ENCODE results near the gene COL12A1. TPM values are rescaled to one million over a fixed set of nuclear protein-coding genes. Genes with fewer than 3 reads are reported as not detected.

COL12A1 gene
- total RNA-seq, 3 donors from 2014 or later (not counting 1 experiment from before 2014, with no cell fraction given) = 0.25 TPM; not detected in 2

DNA sequence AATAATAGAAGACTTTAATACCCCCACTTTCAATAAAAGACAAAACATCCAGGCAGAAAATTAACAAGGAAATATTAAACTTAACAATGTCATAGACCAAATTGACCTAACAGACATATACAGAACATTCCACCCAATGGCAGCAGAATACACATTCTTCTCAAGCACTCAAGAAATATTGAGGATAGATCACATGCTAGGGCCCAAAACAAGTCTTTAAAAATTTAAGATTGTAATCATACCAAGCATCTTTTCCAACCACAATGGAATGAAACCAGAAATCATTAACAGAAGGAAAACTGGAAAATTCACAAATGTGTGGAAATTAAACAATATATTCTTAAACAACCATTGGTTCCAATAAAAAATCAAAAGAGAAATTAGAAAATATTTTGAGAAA is 161.0 kb downstream of the COL12A1 start:
- no peak overlapping the region for H3K4me3 ChIP-seq (ENCODE audit: low read length)
- TF ChIP-seq, protein P1, sequence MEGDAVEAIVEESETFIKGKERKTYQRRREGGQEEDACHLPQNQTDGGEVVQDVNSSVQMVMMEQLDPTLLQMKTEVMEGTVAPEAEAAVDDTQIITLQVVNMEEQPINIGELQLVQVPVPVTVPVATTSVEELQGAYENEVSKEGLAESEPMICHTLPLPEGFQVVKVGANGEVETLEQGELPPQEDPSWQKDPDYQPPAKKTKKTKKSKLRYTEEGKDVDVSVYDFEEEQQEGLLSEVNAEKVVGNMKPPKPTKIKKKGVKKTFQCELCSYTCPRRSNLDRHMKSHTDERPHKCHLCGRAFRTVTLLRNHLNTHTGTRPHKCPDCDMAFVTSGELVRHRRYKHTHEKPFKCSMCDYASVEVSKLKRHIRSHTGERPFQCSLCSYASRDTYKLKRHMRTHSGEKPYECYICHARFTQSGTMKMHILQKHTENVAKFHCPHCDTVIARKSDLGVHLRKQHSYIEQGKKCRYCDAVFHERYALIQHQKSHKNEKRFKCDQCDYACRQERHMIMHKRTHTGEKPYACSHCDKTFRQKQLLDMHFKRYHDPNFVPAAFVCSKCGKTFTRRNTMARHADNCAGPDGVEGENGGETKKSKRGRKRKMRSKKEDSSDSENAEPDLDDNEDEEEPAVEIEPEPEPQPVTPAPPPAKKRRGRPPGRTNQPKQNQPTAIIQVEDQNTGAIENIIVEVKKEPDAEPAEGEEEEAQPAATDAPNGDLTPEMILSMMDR (IDR thresholded peaks at IDR 0.05) = no peak
- H3K36me3 ChIP-seq (ENCODE audit: control insufficient read depth, insufficient read depth, low read length) = no peaks in the 10 kb centered on the region
- Mint-ChIP-seq H3K4me3 (no peak overlapping the region), H3K36me3 (peaks cover 22% of the 10 kb centered on the region), H3K9me3 (peaks cover 18 to 20% of the 10 kb centered on the region in 2 donors), H3K4me1 (no peaks in the 10 kb centered on the region), H3K27me3 (ENCODE audit: low read depth in 2 of 2) (no peaks in the 10 kb centered on the region), H3K27ac (no peak overlapping the region)
- H3K9me3 ChIP-seq (ENCODE audit: control insufficient read depth, insufficient read depth, low read length) = no peaks in the 10 kb centered on the region
- DNase-seq (no peak), ATAC-seq (no peak)
- no peaks in the 10 kb centered on the region for H3K27me3 ChIP-seq (ENCODE audit: control insufficient read depth, insufficient read depth, low read length)
- H3K27ac ChIP-seq (ENCODE audit: low read length) = no peak overlapping the region
- intact Hi-C loops (cut with micrococcal nuclease) = no loop called here
- no peaks in the 10 kb centered on the region for H3K4me1 ChIP-seq (ENCODE audit: control insufficient read depth, insufficient read depth, low read length)

DNA sequence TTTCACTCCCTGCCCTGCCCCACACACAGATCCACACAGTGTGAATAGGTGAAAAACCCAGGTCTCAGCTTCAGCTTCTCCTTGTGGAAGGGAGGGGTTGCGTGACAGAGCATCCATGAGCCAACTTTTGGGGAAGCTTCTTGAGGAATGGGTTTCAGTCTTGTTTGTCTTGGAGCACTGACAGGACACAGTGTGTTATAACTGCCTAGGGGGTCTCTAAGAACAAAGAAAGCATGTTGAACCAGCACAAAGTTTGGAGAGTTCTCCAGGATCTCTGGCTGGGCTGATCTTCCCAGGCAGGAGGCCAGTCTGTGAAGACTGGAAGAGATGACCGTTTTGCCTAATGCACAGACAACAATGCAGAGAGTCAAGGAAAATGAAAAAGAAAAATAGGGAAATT is 164.5 kb downstream of the COL12A1 start:
- Mint-ChIP-seq H3K4me3 (no peak overlapping the region), H3K27me3 (ENCODE audit: low read depth in 2 of 2) (no peaks in the 10 kb centered on the region), H3K9me3 (peaks cover 14 to 19% of the 10 kb centered on the region in 2 donors), H3K4me1 (no peaks in the 10 kb centered on the region), H3K27ac (no peak overlapping the region), H3K36me3 (peaks cover 22% of the 10 kb centered on the region)
- TF ChIP-seq, protein P1 (IDR thresholded peaks at IDR 0.05) = no peak
- no peak for DNase-seq
- no peak for ATAC-seq
- Histone ChIP-seq H3K36me3 (ENCODE audit: control insufficient read depth, insufficient read depth, low read length) (no peaks in the 10 kb centered on the region), H3K9me3 (ENCODE audit: control insufficient read depth, insufficient read depth, low read length) (no peaks in the 10 kb centered on the region), H3K27me3 (ENCODE audit: control insufficient read depth, insufficient read depth, low read length) (no peaks in the 10 kb centered on the region), H3K27ac (ENCODE audit: low read length) (no peak overlapping the region), H3K4me1 (ENCODE audit: control insufficient read depth, insufficient read depth, low read length) (no peaks in the 10 kb centered on the region), H3K4me3 (ENCODE audit: low read length) (no peak overlapping the region)
- intact Hi-C loops (cut with micrococcal nuclease) = no loop called here
- WGBS (ENCODE audit: insufficient coverage) = 67% methylated on average over 2 of the region's 2 CpGs

Other genes starting within 250 kb of the COL12A1 start
- 100 to 1,000 TPM; 161 to 215 (median 166) TPM for gene COX7A2, start 37.7 kb upstream of the COL12A1 start, total RNA-seq
- gene TMEM30A, start 78.7 kb upstream of the COL12A1 start, total RNA-seq = 10 to 100 TPM; 43.8 to 72.0 (median 60.7) TPM